ENCODE measurements around the gene FAM20B. TPM values are rescaled to one million over a fixed set of nuclear protein-coding genes. Genes with fewer than 3 reads are reported as not detected.

The FAM20B gene
- total RNA-seq, 2 experiments from 2014 or later = 38.1 to 39.2 TPM

Other genes starting within 250 kb of the FAM20B start
- gene ANGPTL1, start 154.8 kb upstream of the FAM20B start, total RNA-seq = not detected
- gene TOR3A, start 56.2 kb downstream of the FAM20B start, total RNA-seq = 10 to 100 TPM; 35.7 to 36.7 TPM
- gene ABL2, start 203.8 kb downstream of the FAM20B start, total RNA-seq = 1 to 10 TPM; 8.8 to 9.1 TPM